ENCODE results near the gene C19orf33. TPM values are rescaled to one million over a fixed set of nuclear protein-coding genes. Genes with fewer than 3 reads are reported as not detected.

C19orf33 gene
- total RNA-seq, 1 experiment from 2014 or later, result 100 TPM

- Histone ChIP-seq H3K27me3 (ENCODE audit: insufficient read depth, low read depth) (no peaks in the 10 kb centered on the region), H3K4me1 (replicated peaks; ENCODE audit: insufficient read depth) (peaks cover 53% of the 10 kb centered on the region), H3K27ac (peak overlapping the region; percentile 94), H3K36me3 (ENCODE audit: low read depth) (peaks cover 21% of the 10 kb centered on the region; the same call in 1 of the 2 replicates), H3K79me2 (ENCODE audit: low read depth) (peaks cover 85% of the 10 kb centered on the region), H4K20me1 (ENCODE audit: insufficient read depth) (peaks cover 73% of the 10 kb centered on the region), H3K9me2 (ENCODE audit: insufficient read depth) (no peaks in the 10 kb centered on the region), H2AFZ (no peak overlapping the region), H3F3A (ENCODE audit: insufficient read depth, low read depth) (peaks cover 81% of the 10 kb centered on the region), H3K4me3 (peak overlapping the region; percentile 79), H3K4me2 (peak overlapping the region; percentile 100), H3K9me3 (ENCODE audit: insufficient read depth, low read depth) (no peaks in the 10 kb centered on the region)
- CTCF ChIA-PET, result interaction anchor here (0.5 kb wide), 1 partner anchor 21 kb away, joined by 9 read pairs; no protein-coding TSS in a partner anchor
- BruUV-seq (replicated peaks), result no TSS peak
- POLR2A ChIA-PET (ENCODE audit: unreplicated experiment), result interaction anchor here (0.6 to 0.9 kb wide), 4 partner anchors 9 to 564 kb away, joined by 4 to 12 read pairs (median 7); partner anchors contain the start of genes C19orf33 and ECH1
- TF ChIP-seq EZH2 (IDR thresholded peaks at IDR 0.05; ENCODE audit: low read depth), result no peak
- no peak for TF ChIP-seq CTCF (conservative IDR thresholded peaks at IDR 0.05)
- DNase-seq, result peak; percentile 56 to 62
- intact Hi-C loops (cut with micrococcal nuclease; ENCODE audit: unreplicated experiment), result no loop called here
Observed at GRCh38 chr19:38267761-38268483, 36.1 kb upstream of the C19orf33 start.

- ChIA-PET POLR2A (ENCODE audit: unreplicated experiment) (interaction anchor here (0.6 to 0.9 kb wide), 2 partner anchors 9 to 33 kb away, joined by 4 to 7 read pairs; no protein-coding TSS in a partner anchor), CTCF (interaction anchor here (0.5 to 0.6 kb wide), 2 partner anchors 22 to 31 kb away, joined by 3 to 9 read pairs; no protein-coding TSS in a partner anchor)
- H3F3A ChIP-seq (ENCODE audit: insufficient read depth, low read depth), result peaks cover 81% of the 10 kb centered on the region
- TF ChIP-seq CTCF (conservative IDR thresholded peaks at IDR 0.05) (no peak), EZH2 (IDR thresholded peaks at IDR 0.05; ENCODE audit: low read depth) (no peak)
- H3K4me1 ChIP-seq (replicated peaks; ENCODE audit: insufficient read depth), result peaks cover 53% of the 10 kb centered on the region
- peak overlapping the region; percentile 100 for H3K4me2 ChIP-seq
- no TSS peak for BruUV-seq (replicated peaks)
- DNase-seq, result no peak
- H2AFZ ChIP-seq, result no peak overlapping the region
- H3K27ac ChIP-seq, result peak overlapping the region; percentile 94
- H3K79me2 ChIP-seq (ENCODE audit: low read depth), result peaks cover 91% of the 10 kb centered on the region
- H3K9me2 ChIP-seq (ENCODE audit: insufficient read depth), result no peaks in the 10 kb centered on the region
- intact Hi-C loops (cut with micrococcal nuclease; ENCODE audit: unreplicated experiment), result no loop called here
- peaks cover 79% of the 10 kb centered on the region for H4K20me1 ChIP-seq (ENCODE audit: insufficient read depth)
- no peaks in the 10 kb centered on the region for H3K27me3 ChIP-seq (ENCODE audit: insufficient read depth, low read depth)
- H3K36me3 ChIP-seq (ENCODE audit: low read depth), result peaks cover 26% of the 10 kb centered on the region
- H3K9me3 ChIP-seq (ENCODE audit: insufficient read depth, low read depth), result no peaks in the 10 kb centered on the region
- peak overlapping the region; percentile 79 for H3K4me3 ChIP-seq
Observed at GRCh38 chr19:38268539-38268938, 35.5 kb upstream of the C19orf33 start.

- ChIA-PET POLR2A (ENCODE audit: unreplicated experiment) (interaction anchor here (0.7 kb wide), 1 partner anchor 119 kb away, joined by 3 read pairs; no protein-coding TSS in a partner anchor), CTCF (no interaction called here)
- BruUV-seq (replicated peaks), result no TSS peak
- H3F3A ChIP-seq (ENCODE audit: insufficient read depth, low read depth), result peaks cover 91% of the 10 kb centered on the region
- peaks cover 62% of the 10 kb centered on the region for H3K4me1 ChIP-seq (replicated peaks; ENCODE audit: insufficient read depth)
- peaks cover 34% of the 10 kb centered on the region for H3K36me3 ChIP-seq (ENCODE audit: low read depth)
- no peak overlapping the region for H3K4me3 ChIP-seq
- H3K27me3 ChIP-seq (ENCODE audit: insufficient read depth, low read depth), result no peaks in the 10 kb centered on the region
- H4K20me1 ChIP-seq (ENCODE audit: insufficient read depth), result peaks cover 97% of the 10 kb centered on the region
- peak in 1 of 2 experiments; percentile 68 for DNase-seq
- no peaks in the 10 kb centered on the region for H3K9me2 ChIP-seq (ENCODE audit: insufficient read depth)
- TF ChIP-seq EZH2 (IDR thresholded peaks at IDR 0.05; ENCODE audit: low read depth) (no peak), CTCF (conservative IDR thresholded peaks at IDR 0.05) (no peak)
- peak overlapping the region; percentile 63 for H3K4me2 ChIP-seq
- H3K27ac ChIP-seq, result peak overlapping the region; percentile 42; the same call in 1 of the 2 replicates
- H2AFZ ChIP-seq, result no peak overlapping the region
- H3K79me2 ChIP-seq (ENCODE audit: low read depth), result peaks cover 100% of the 10 kb centered on the region
- H3K9me3 ChIP-seq (ENCODE audit: insufficient read depth, low read depth), result no peaks in the 10 kb centered on the region
- intact Hi-C loops (cut with micrococcal nuclease; ENCODE audit: unreplicated experiment), result no loop called here
Observed at GRCh38 chr19:38270587-38271167, 33.4 kb upstream of the C19orf33 start.
